Measurements from ENCODE around the gene MCM6.

Gene MCM6

GRCh38 chr2:135863233-135863632, 13.0 kb downstream of the MCM6 start:
- DNase-seq (ENCODE audit: low read depth) = no peak

- DNase-seq (ENCODE audit: low read depth) = no peak
These were observed 13.5 kb downstream of the MCM6 start for GRCh38 chr2:135862718-135863117.

GRCh38 chr2:135853401-135853800, 22.8 kb downstream of the MCM6 start:
- DNase-seq (ENCODE audit: low read depth) = no peak

GRCh38 chr2:135851858-135852257, 24.4 kb downstream of the MCM6 start:
- no peak for DNase-seq (ENCODE audit: low read depth)

- no peak for DNase-seq (ENCODE audit: low read depth)
These were observed 25.2 kb downstream of the MCM6 start for GRCh38 chr2:135850892-135851668.

- no peak for DNase-seq (ENCODE audit: low read depth)
These were observed 27.2 kb downstream of the MCM6 start for GRCh38 chr2:135849087-135849486.

- no peak for DNase-seq (ENCODE audit: low read depth)
These were observed 30.2 kb downstream of the MCM6 start for GRCh38 chr2:135845997-135846396.

GRCh38 chr2:135845257-135845656, 31.0 kb downstream of the MCM6 start:
- no peak for DNase-seq (ENCODE audit: low read depth)

GRCh38 chr2:135844301-135844895, 31.8 kb downstream of the MCM6 start:
- DNase-seq (ENCODE audit: low read depth) = no peak

GRCh38 chr2:135843671-135844070, 32.6 kb downstream of the MCM6 start:
- no peak for DNase-seq (ENCODE audit: low read depth)

- DNase-seq (ENCODE audit: low read depth) = no peak
These were observed 35.6 kb downstream of the MCM6 start for GRCh38 chr2:135840601-135841000.

GRCh38 chr2:135839713-135840112, 36.5 kb downstream of the MCM6 start:
- no peak for DNase-seq (ENCODE audit: low read depth)

GRCh38 chr2:135838502-135838901, 37.7 kb downstream of the MCM6 start:
- no peak for DNase-seq (ENCODE audit: low read depth)

GRCh38 chr2:135836596-135837270, 39.5 kb downstream of the MCM6 start, which contains the start of gene LCT:
Gene LCT (minus strand): TSS chr2:135837184. CDS start chr2:135837169, 15 bp downstream.
- no peak for DNase-seq (ENCODE audit: low read depth)

GRCh38 chr2:135832891-135833290, 43.4 kb downstream of the MCM6 start:
- DNase-seq (ENCODE audit: low read depth) = no peak

GRCh38 chr2:135831180-135831812, 44.9 kb downstream of the MCM6 start:
- no peak for DNase-seq (ENCODE audit: low read depth)

GRCh38 chr2:135829378-135830135, 46.7 kb downstream of the MCM6 start:
- no peak for DNase-seq (ENCODE audit: low read depth)

GRCh38 chr2:135826544-135826943, 49.7 kb downstream of the MCM6 start:
- no peak for DNase-seq (ENCODE audit: low read depth)

GRCh38 chr2:135825550-135826176, 50.6 kb downstream of the MCM6 start:
- no peak for DNase-seq (ENCODE audit: low read depth)

GRCh38 chr2:135825131-135825530, 51.1 kb downstream of the MCM6 start:
- no peak for DNase-seq (ENCODE audit: low read depth)

- no peak for DNase-seq (ENCODE audit: low read depth)
These were observed 53.4 kb downstream of the MCM6 start for GRCh38 chr2:135822855-135823254.
